ENCODE results near the gene LRRC4C.

LRRC4C gene

GRCh38 chr11:41018224-41018623 is 441.2 kb downstream of the LRRC4C start:
- no peak for TF ChIP-seq CTCF (IDR thresholded peaks at IDR 0.05)

- TF ChIP-seq CTCF (IDR thresholded peaks at IDR 0.05) = no peak
Measured at GRCh38 chr11:41010361-41011050, 448.9 kb downstream of the LRRC4C start.

GRCh38 chr11:41005986-41006385 is 453.5 kb downstream of the LRRC4C start:
- no peak for TF ChIP-seq CTCF (IDR thresholded peaks at IDR 0.05)

- no peak for TF ChIP-seq CTCF (IDR thresholded peaks at IDR 0.05)
Measured at GRCh38 chr11:41003339-41004282, 455.8 kb downstream of the LRRC4C start.

GRCh38 chr11:40998920-40999319 is 460.5 kb downstream of the LRRC4C start:
- no peak for TF ChIP-seq CTCF (IDR thresholded peaks at IDR 0.05)

GRCh38 chr11:40987776-40988435 is 471.5 kb downstream of the LRRC4C start:
- TF ChIP-seq CTCF (IDR thresholded peaks at IDR 0.05) = no peak

GRCh38 chr11:40986320-40986719 is 473.1 kb downstream of the LRRC4C start:
- no peak for TF ChIP-seq CTCF (IDR thresholded peaks at IDR 0.05)
